Stimulated activated CD4-positive, alpha-beta T cell treated with anti-CD3 and anti-CD28 coated beads, Interleukin-15, amount 100 ng/mL, for 48 hours (primary cell): ENCODE measurements around the gene C1orf21.

Experiments used
- DNase-seq, 2 donors: peaks; one replicate each; pipeline ENCODE4 v3.0.0-alpha.2; 2020; ENCODE audit warnings: low read depth in 2 of 2

Gene C1orf21

GRCh38 chr1:184626076-184627006, 239.5 kb downstream of the C1orf21 start:
- no peak for DNase-seq

- DNase-seq, result no peak
Observed at GRCh38 chr1:184627007-184627341, 240.1 kb downstream of the C1orf21 start.

GRCh38 chr1:184629266-184629665, 242.4 kb downstream of the C1orf21 start:
- DNase-seq, result no peak

GRCh38 chr1:184630679-184631060, 243.8 kb downstream of the C1orf21 start:
- no peak for DNase-seq

- DNase-seq, result no peak
Observed at GRCh38 chr1:184632415-184633175, 245.8 kb downstream of the C1orf21 start.

- DNase-seq, result no peak
Observed at GRCh38 chr1:184633785-184634184, 247.0 kb downstream of the C1orf21 start.

- DNase-seq, result no peak
Observed at GRCh38 chr1:184634296-184634695, 247.5 kb downstream of the C1orf21 start.

- DNase-seq, result no peak
Observed at GRCh38 chr1:184635347-184635979, 248.6 kb downstream of the C1orf21 start.

GRCh38 chr1:184635980-184636431, 249.2 kb downstream of the C1orf21 start:
- no peak for DNase-seq

- no peak for DNase-seq
Observed at GRCh38 chr1:184637664-184638240, 250.9 kb downstream of the C1orf21 start.

- no peak for DNase-seq
Observed at GRCh38 chr1:184639205-184639604, 252.4 kb downstream of the C1orf21 start.

- no peak for DNase-seq
Observed at GRCh38 chr1:184640505-184640904, 253.7 kb downstream of the C1orf21 start.

- DNase-seq, result no peak
Observed at GRCh38 chr1:184641894-184642293, 255.1 kb downstream of the C1orf21 start.

GRCh38 chr1:184643661-184644060, 256.8 kb downstream of the C1orf21 start:
- DNase-seq, result no peak

GRCh38 chr1:184644771-184645170, 257.9 kb downstream of the C1orf21 start:
- DNase-seq, result no peak

GRCh38 chr1:184646178-184646701, 259.4 kb downstream of the C1orf21 start:
- DNase-seq, result no peak

- DNase-seq, result no peak
Observed at GRCh38 chr1:184646824-184647223, 260.0 kb downstream of the C1orf21 start.

- no peak for DNase-seq
Observed at GRCh38 chr1:184647471-184647870, 260.6 kb downstream of the C1orf21 start.

GRCh38 chr1:184648160-184648855, 261.5 kb downstream of the C1orf21 start:
- DNase-seq, result no peak

GRCh38 chr1:184648856-184649201, 262.0 kb downstream of the C1orf21 start:
- no peak for DNase-seq

- no peak for DNase-seq
Observed at GRCh38 chr1:184649451-184649888, 262.6 kb downstream of the C1orf21 start.
